HEK293 (cell line): ENCODE data around the gene CNRIP1.

Experiments
- CTCF ChIA-PET: fragments of 350-600 bp; formaldehyde crosslinking; extraction: SDS; loops from one replicate; lab custom pipeline; 2021; ENCODE audit warnings: antibody characterized with exemption; lab: Yijun Ruan, JAX
- POLR2A ChIA-PET: fragments of 300-600 bp; formaldehyde crosslinking; extraction: SDS; loops from one replicate; lab custom pipeline; 2020; ENCODE audit warnings: antibody characterized with exemption, inconsistent platforms; lab: Yijun Ruan, JAX
- H3K27ac ChIP-seq: fragments of 200-500 bp; sonication (Bioruptor generic); 2 replicates; pipeline ENCODE4 v1.5.1; 2014; ENCODE audit warnings: low read depth, low read length, control low read depth, inconsistent platforms; ENCODE audit errors: extremely low read depth
- H3K36me3 ChIP-seq, 2 experiments: fragments of 200-500 bp in 1 of 2; sonication (Bioruptor generic) in 1 of 2; 1 replicate in 1 of 2; 2 replicates in 1 of 2; pipeline ENCODE4 v1.5.1; 2014 to 2017; ENCODE audit warnings: inconsistent platforms in 2 of 2, low read length in 2 of 2; ENCODE audit not compliant: control insufficient read depth in 2 of 2, insufficient read depth in 1 of 2
- H3K4me1 ChIP-seq: fragments of 200-500 bp; sonication (Bioruptor generic); 2 replicates; pipeline ENCODE4 v1.5.1; 2014; ENCODE audit warnings: mild to moderate bottlenecking, low read length, inconsistent platforms; ENCODE audit not compliant: control insufficient read depth, insufficient read depth
- H3K4me3 ChIP-seq: 2 replicates; pipeline ENCODE4 v1.5.1; 2011; ENCODE audit warnings: low read depth, mild to moderate bottlenecking, control low read depth, low read length, moderate library complexity
- H3K9me3 ChIP-seq: fragments of 200-500 bp; sonication (Bioruptor generic); 2 replicates; pipeline ENCODE4 v1.5.1; 2014; ENCODE audit warnings: low read depth, low read length, inconsistent platforms; ENCODE audit not compliant: control insufficient read depth, insufficient read depth
- EGR2 ChIP-seq: fragments of 450-650 bp; formaldehyde crosslinking; IDR thresholded peaks from 2 replicates; pipeline ENCODE4 v1.5.1; 2016; ENCODE audit warnings: low read depth, missing biosample characterization, missing genetic modification characterization
- GLI4 ChIP-seq: fragments of 450-650 bp; formaldehyde crosslinking; IDR thresholded peaks from 2 replicates; pipeline ENCODE4 v1.5.1; 2016; ENCODE audit warnings: missing biosample characterization, missing genetic modification characterization
- HOXD13 ChIP-seq: sonication (generic); formaldehyde crosslinking; IDR thresholded peaks from 2 replicates; pipeline ENCODE4 v1.8.0; 2022; ENCODE audit warnings: missing genetic modification reagents, borderline replicate concordance
- KLF10 ChIP-seq: fragments of 450-650 bp; IDR thresholded peaks from 2 replicates; pipeline ENCODE4 v1.5.1; 2018; ENCODE audit warnings: missing biosample characterization, mild to moderate bottlenecking, missing genetic modification characterization
- KLF9 ChIP-seq: fragments of 450-650 bp; formaldehyde crosslinking; IDR thresholded peaks from 2 replicates; pipeline ENCODE4 v1.5.1; 2016; ENCODE audit warnings: missing biosample characterization, missing genetic modification characterization, low read depth
- MZF1 ChIP-seq: fragments of 450-650 bp; formaldehyde crosslinking; IDR thresholded peaks from 2 replicates; pipeline ENCODE4 v1.5.1; 2017; ENCODE audit warnings: missing biosample characterization, missing genetic modification characterization, borderline replicate concordance
- WT1 ChIP-seq: fragments of 450-650 bp; formaldehyde crosslinking; IDR thresholded peaks from 2 replicates; pipeline ENCODE4 v1.5.1; 2016; ENCODE audit warnings: missing biosample characterization, missing genetic modification characterization
- ZBTB48 ChIP-seq: fragments of 450-650 bp; formaldehyde crosslinking; IDR thresholded peaks from 2 replicates; pipeline ENCODE4 v1.5.1; 2016; ENCODE audit warnings: missing biosample characterization, missing genetic modification characterization
- ZEB2 ChIP-seq: fragments of 450-650 bp; formaldehyde crosslinking; IDR thresholded peaks from 2 replicates; pipeline ENCODE4 v1.5.1; 2016; ENCODE audit warnings: missing biosample characterization, missing genetic modification characterization
- ZFHX2 ChIP-seq: fragments of 450-650 bp; formaldehyde crosslinking; conservative IDR thresholded peaks from 2 replicates; pipeline ENCODE4 v1.5.1; 2016; ENCODE audit warnings: missing biosample characterization, missing genetic modification characterization
- ZNF114 ChIP-seq: fragments of 450-650 bp; formaldehyde crosslinking; IDR thresholded peaks from 2 replicates; pipeline ENCODE4 v1.5.0; 2017; ENCODE audit warnings: missing biosample characterization, missing genetic modification characterization
- ZNF175 ChIP-seq: fragments of 450-650 bp; formaldehyde crosslinking; IDR thresholded peaks from 2 replicates; pipeline ENCODE4 v1.5.1; 2016; ENCODE audit warnings: missing biosample characterization, missing genetic modification characterization
- ZNF23 ChIP-seq: fragments of 450-650 bp; formaldehyde crosslinking; IDR thresholded peaks from 2 replicates; pipeline ENCODE4 v1.5.1; 2016; ENCODE audit warnings: missing biosample characterization, missing genetic modification characterization, borderline replicate concordance
- ZNF362 ChIP-seq: fragments of 450-650 bp; formaldehyde crosslinking; IDR thresholded peaks from 2 replicates; pipeline ENCODE4 v1.5.1; 2016; ENCODE audit warnings: missing biosample characterization, missing genetic modification characterization
- ZNF366 ChIP-seq: fragments of 450-650 bp; formaldehyde crosslinking; conservative IDR thresholded peaks from 2 replicates; pipeline ENCODE4 v1.5.1; 2016; ENCODE audit warnings: missing biosample characterization, missing genetic modification characterization
- ZNF398 ChIP-seq: fragments of 450-650 bp; formaldehyde crosslinking; IDR thresholded peaks from 2 replicates; pipeline ENCODE4 v1.5.1; 2017; ENCODE audit warnings: missing biosample characterization, missing genetic modification characterization
- ZNF549 ChIP-seq: fragments of 450-650 bp; IDR thresholded peaks from 2 replicates; pipeline ENCODE4 v1.5.1; 2018; ENCODE audit warnings: missing biosample characterization, missing genetic modification characterization, mild to moderate bottlenecking, inconsistent platforms, moderate library complexity
- ZNF585B ChIP-seq: fragments of 450-650 bp; formaldehyde crosslinking; IDR thresholded peaks from 2 replicates; pipeline ENCODE4 v1.5.1; 2016; ENCODE audit warnings: missing biosample characterization, missing genetic modification characterization
- ZNF624 ChIP-seq: fragments of 450-650 bp; formaldehyde crosslinking; IDR thresholded peaks from 2 replicates; pipeline ENCODE4 v1.5.1; 2017; ENCODE audit warnings: missing biosample characterization, missing genetic modification characterization
- ZNF658 ChIP-seq: fragments of 450-650 bp; formaldehyde crosslinking; IDR thresholded peaks from 2 replicates; pipeline ENCODE4; 2016; ENCODE audit warnings: missing biosample characterization, missing genetic modification characterization
- ZNF664 ChIP-seq: fragments of 450-650 bp; formaldehyde crosslinking; IDR thresholded peaks from 2 replicates; pipeline ENCODE4 v1.5.1; 2016; ENCODE audit warnings: missing biosample characterization, missing genetic modification characterization
- ZNF707 ChIP-seq: fragments of 450-650 bp; formaldehyde crosslinking; IDR thresholded peaks from 2 replicates; pipeline ENCODE4 v1.5.1; 2016; ENCODE audit warnings: missing biosample characterization, missing genetic modification characterization
- ZNF792 ChIP-seq: fragments of 450-650 bp; formaldehyde crosslinking; IDR thresholded peaks from 2 replicates; pipeline ENCODE4 v1.5.1; 2016; ENCODE audit warnings: missing biosample characterization, missing genetic modification characterization
- ZSCAN16 ChIP-seq: fragments of 450-650 bp; formaldehyde crosslinking; IDR thresholded peaks from 2 replicates; pipeline ENCODE4 v1.5.1; 2016; ENCODE audit warnings: missing biosample characterization, missing genetic modification characterization
- ZSCAN5A ChIP-seq: fragments of 450-650 bp; formaldehyde crosslinking; IDR thresholded peaks from 2 replicates; pipeline ENCODE4 v1.5.1; 2016; ENCODE audit warnings: missing biosample characterization, missing genetic modification characterization

Gene CNRIP1

GRCh38 chr2:68272246-68272994 is 47.3 kb downstream of the CNRIP1 start:
- Histone ChIP-seq H3K27ac (no peak overlapping the region), H3K4me3 (no peak overlapping the region), H3K4me1 (no peaks in the 10 kb centered on the region), H3K9me3 (no peaks in the 10 kb centered on the region), H3K36me3 (no peaks in the 10 kb centered on the region)
- peak; percentile 59 for TF ChIP-seq EGR2 (tag by site-specific recombination)
- TF ChIP-seq ZFHX2 (tag by site-specific recombination): peak; percentile 35; the same call in 1 of the 2 replicates
- TF ChIP-seq ZNF658: no peak
- TF ChIP-seq ZNF23 (tag by site-specific recombination): no peak
- ChIA-PET POLR2A (no interaction called here), CTCF (interaction anchor here (0.7 to 1.6 kb wide), 2 partner anchors 12 to 20 kb away, joined by 3 to 5 read pairs; no protein-coding TSS in a partner anchor)

- H3K27ac ChIP-seq: no peak overlapping the region
- H3K36me3 ChIP-seq: no peaks in the 10 kb centered on the region
- no peak for TF ChIP-seq ZNF664 (tag by site-specific recombination)
- TF ChIP-seq ZNF792: no peak
- ChIA-PET POLR2A (no interaction called here), CTCF (interaction anchor here (0.6 to 1.6 kb wide), 3 partner anchors 19 to 71 kb away, joined by 3 to 11 read pairs (median 5); no protein-coding TSS in a partner anchor)
- H3K4me3 ChIP-seq: no peak overlapping the region
- no peaks in the 10 kb centered on the region for H3K4me1 ChIP-seq
- no peaks in the 10 kb centered on the region for H3K9me3 ChIP-seq
These were observed 53.1 kb downstream of the CNRIP1 start for GRCh38 chr2:68266655-68267054.

GRCh38 chr2:68263632-68264031 is 56.1 kb downstream of the CNRIP1 start:
- CTCF ChIA-PET: interaction anchor here (0.7 kb wide), 1 partner anchor 193 kb away, joined by 3 read pairs; no protein-coding TSS in a partner anchor
- POLR2A ChIA-PET: no interaction called here

GRCh38 chr2:68258851-68259250 is 60.9 kb downstream of the CNRIP1 start:
- no peak overlapping the region for H3K4me3 ChIP-seq
- H3K27ac ChIP-seq: no peak overlapping the region
- TF ChIP-seq ZNF398 (no peak), ZNF549 (no peak), KLF10 (tag by site-specific recombination) (no peak), HOXD13 (CRISPR knock-in tag) (no peak), ZNF114 (tag by site-specific recombination) (no peak), ZNF624 (tag by site-specific recombination) (no peak), ZNF175 (tag by site-specific recombination) (no peak), KLF9 (no peak), ZEB2 (tag by site-specific recombination) (no peak), ZSCAN16 (tag by site-specific recombination) (no peak), GLI4 (tag by site-specific recombination) (no peak), ZSCAN5A (tag by site-specific recombination) (no peak), ZNF585B (tag by site-specific recombination) (no peak)
- TF ChIP-seq, all 188 proteins: peak for 0
- POLR2A ChIA-PET: no interaction called here
- peaks cover 3% of the 10 kb centered on the region; the same call in 1 of the 2 replicates for H3K4me1 ChIP-seq
- CTCF ChIA-PET: no interaction called here
- H3K36me3 ChIP-seq: no peaks in the 10 kb centered on the region
- no peaks in the 10 kb centered on the region for H3K9me3 ChIP-seq

More at GRCh38 chr2:68263632-68264031, 56.1 kb downstream of the CNRIP1 start:
- 0 out of 2 replicates have a peak, but pooled peaks have one; percentile 32 for TF ChIP-seq ZNF664 (tag by site-specific recombination)
- peak; percentile 31; the same call in 1 of the 2 replicates for TF ChIP-seq WT1 (tag by site-specific recombination)
- TF ChIP-seq ZBTB48 (tag by site-specific recombination): no peak
- TF ChIP-seq ZNF362 (tag by site-specific recombination): peak; percentile 63; the same call in 1 of the 2 replicates
- TF ChIP-seq ZNF707 (tag by site-specific recombination): no peak
- peak; percentile 74; the same call in 1 of the 2 replicates for TF ChIP-seq MZF1 (tag by site-specific recombination)
- TF ChIP-seq ZNF366 (tag by site-specific recombination): 0 out of 2 replicates have a peak, but pooled peaks have one; percentile 22
- no peaks in the 10 kb centered on the region for H3K9me3 ChIP-seq
- no peak overlapping the region for H3K4me3 ChIP-seq
- no peak overlapping the region for H3K27ac ChIP-seq
- no peaks in the 10 kb centered on the region for H3K36me3 ChIP-seq
- no peaks in the 10 kb centered on the region for H3K4me1 ChIP-seq
